Naive B cell (primary cell): ENCODE measurements around the gene THSD4. TPM values are rescaled to one million over a fixed set of nuclear protein-coding genes. Genes with fewer than 3 reads are reported as not detected.

Experiments used
- ATAC-seq, 2 donors: fragments of 150-1000 bp; cut with Tn5 transposase; 2 replicates each; pipeline ENCODE4 v1.10.0; 2021; ENCODE audit warnings: low read depth in 2 of 2, mild to moderate bottlenecking in 2 of 2, moderate library complexity in 2 of 2
- DNase-seq: peaks from one replicate; pipeline ENCODE4 v3.0.0; 2022
- H3K27ac Mint-ChIP-seq, 6 donors: one replicate each; pipeline ENCODE4 v1.8.0; 2020 to 2022; ENCODE audit warnings: mild to moderate bottlenecking in 6 of 6, mixed read lengths in 6 of 6, moderate library complexity in 5 of 6, inconsistent platforms in 2 of 6
- H3K27me3 Mint-ChIP-seq, 3 donors: one replicate each; pipeline ENCODE4 v1.8.0; 2021 to 2022; ENCODE audit warnings: mixed read lengths in 3 of 3, mild to moderate bottlenecking in 1 of 3
- H3K36me3 Mint-ChIP-seq, 2 donors: one replicate each; pipeline ENCODE4 v1.8.0; 2020 to 2022; ENCODE audit warnings: mixed read lengths in 2 of 2, inconsistent platforms in 1 of 2, mild to moderate bottlenecking in 1 of 2
- H3K4me1 Mint-ChIP-seq, 3 donors: one replicate each; pipeline ENCODE4 v1.8.0; 2020 to 2022; ENCODE audit warnings: mixed read lengths in 3 of 3, inconsistent platforms in 1 of 3, mild to moderate bottlenecking in 1 of 3, moderate library complexity in 1 of 3
- H3K4me3 Mint-ChIP-seq, 8 donors: one replicate each; pipeline ENCODE4 v1.8.0; 2020 to 2022; ENCODE audit warnings: mild to moderate bottlenecking in 8 of 8, mixed read lengths in 8 of 8, moderate library complexity in 8 of 8, inconsistent platforms in 2 of 8
- H3K9me3 Mint-ChIP-seq, 7 donors: one replicate each; pipeline ENCODE4 v1.8.0; 2020 to 2022; ENCODE audit warnings: mixed read lengths in 7 of 7, mild to moderate bottlenecking in 5 of 7, inconsistent platforms in 2 of 7, moderate library complexity in 1 of 7
- polyA plus RNA-seq, 6 donors: library from polyadenylated mRNA; unstranded; fragments of 300-500 nt; fragmentation: Illumina TruSeq; gene quantifications; one replicate each; pipeline ENCODE4 v1.2.3, GENCODE V29; 2021; ENCODE audit warnings: low read depth in 6 of 6

THSD4 gene
- polyA plus RNA-seq, 6 donors from 2014 or later: not detected

- H3K27me3 Mint-ChIP-seq: peaks cover 12 to 32% (median 14%) of the 10 kb centered on the region in 3 donors
- DNase-seq: no peak
- peak overlapping the region in 1 of 6 donors; percentile 77 for H3K27ac Mint-ChIP-seq
- no peak overlapping the region for H3K4me3 Mint-ChIP-seq
- no peak for ATAC-seq
- no peaks in the 10 kb centered on the region for H3K36me3 Mint-ChIP-seq
- H3K9me3 Mint-ChIP-seq: no peaks in the 10 kb centered on the region
- peaks cover 0 to 9% (median 0%) of the 10 kb centered on the region in 3 donors for H3K4me1 Mint-ChIP-seq
These were observed 664.0 kb downstream of the THSD4 start for GRCh38 chr15:71779073-71779797.

DNA sequence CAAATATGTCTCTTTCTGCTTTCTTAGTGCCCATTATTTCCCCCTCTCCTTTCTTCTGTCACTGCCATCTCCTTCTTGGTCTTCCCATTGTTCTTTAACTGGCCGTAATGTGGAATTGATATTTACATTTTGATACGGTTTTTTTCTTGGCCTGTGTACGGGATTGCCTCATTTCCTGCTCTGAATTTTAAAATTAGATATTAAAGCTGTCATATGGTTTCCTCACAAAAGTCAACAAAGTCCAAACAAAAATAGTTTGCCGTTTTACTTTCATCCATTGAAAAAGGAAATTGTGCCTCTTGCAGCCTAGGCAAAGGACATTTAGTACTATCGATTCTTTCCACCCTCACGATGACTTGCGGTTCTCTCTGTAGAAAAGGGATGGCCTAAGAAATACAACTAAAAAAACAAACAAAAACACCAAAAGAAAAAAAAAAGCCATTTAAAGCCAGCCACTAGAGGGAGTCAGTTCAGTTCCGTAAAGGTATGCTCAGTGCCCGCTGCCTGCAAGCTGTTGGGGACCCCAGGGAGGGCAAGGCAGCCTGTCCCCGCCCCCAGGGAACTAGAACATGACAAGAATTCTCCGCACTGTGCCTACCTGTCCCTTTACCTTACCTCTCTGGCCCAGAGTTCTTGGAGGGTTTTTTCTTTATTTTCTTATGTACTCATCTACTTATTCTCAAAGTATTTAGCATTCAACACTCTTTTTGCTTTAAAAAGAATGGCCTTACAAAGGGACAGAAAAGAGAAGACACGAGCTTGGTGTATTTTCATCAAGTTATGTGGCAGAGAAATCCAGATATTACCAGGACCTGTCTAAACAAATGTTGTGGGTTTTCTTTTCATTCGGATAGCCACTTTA, 665.1 kb downstream of the THSD4 start:
- ATAC-seq: peak; percentile 34 to 58
- H3K4me3 Mint-ChIP-seq: no peak overlapping the region
- no peak overlapping the region for H3K27ac Mint-ChIP-seq

DNA sequence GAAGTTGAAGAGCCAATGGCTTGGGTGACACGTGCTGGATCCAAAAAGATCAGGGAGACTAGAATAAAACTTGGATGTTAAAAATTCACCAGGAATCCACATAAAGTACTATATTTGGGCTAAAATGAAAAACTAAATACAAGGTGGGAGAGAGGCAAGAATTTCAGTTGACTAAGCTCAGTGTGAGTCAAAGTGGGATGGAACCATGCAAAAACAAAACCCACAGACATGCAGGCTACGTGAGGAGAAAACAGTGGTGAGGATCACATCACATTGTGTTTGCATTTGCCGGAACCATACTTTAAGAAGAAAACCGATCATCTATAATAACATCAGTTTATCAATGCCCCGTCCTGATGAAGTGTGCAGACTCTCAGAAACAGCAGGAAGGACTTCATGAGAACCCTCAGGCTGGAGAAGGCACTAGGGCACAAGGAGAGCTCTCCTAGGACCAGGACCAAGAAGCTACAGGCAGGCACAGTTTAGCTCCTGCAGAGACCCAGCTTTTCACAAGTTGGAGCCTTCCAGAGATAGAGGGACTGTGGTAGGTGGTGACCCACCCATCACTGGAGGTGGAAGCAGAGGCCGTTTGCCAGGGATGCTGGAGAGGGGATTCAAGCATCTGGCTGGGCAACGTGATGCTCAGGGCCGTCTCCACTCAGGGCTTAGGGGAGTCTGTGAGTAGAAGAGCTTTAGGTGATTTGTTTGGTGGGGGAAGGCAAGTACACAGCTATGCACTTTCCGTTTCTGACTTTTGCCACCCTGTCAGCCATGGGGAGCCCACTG, 666.1 kb downstream of the THSD4 start:
- Mint-ChIP-seq H3K4me3 (peak overlapping the region in 1 of 8 donors; percentile 72), H3K36me3 (no peaks in the 10 kb centered on the region)

More for the DNA sequence above, 665.1 kb downstream of the THSD4 start:
- no peaks in the 10 kb centered on the region for H3K9me3 Mint-ChIP-seq
- peaks cover 0 to 9% (median 0%) of the 10 kb centered on the region in 3 donors for H3K4me1 Mint-ChIP-seq
- peaks cover 22 to 43% (median 23%) of the 10 kb centered on the region in 3 donors for H3K27me3 Mint-ChIP-seq
- H3K36me3 Mint-ChIP-seq: no peaks in the 10 kb centered on the region
- DNase-seq: peak; percentile 16

GRCh38 chr15:71781965-71782265, 666.6 kb downstream of the THSD4 start:
- Mint-ChIP-seq H3K27me3 (peaks cover 25 to 44% (median 33%) of the 10 kb centered on the region in 3 donors), H3K27ac (no peak overlapping the region), H3K4me1 (peaks cover 0 to 9% (median 0%) of the 10 kb centered on the region in 3 donors), H3K36me3 (no peaks in the 10 kb centered on the region), H3K4me3 (no peak overlapping the region), H3K9me3 (no peaks in the 10 kb centered on the region)
- ATAC-seq: no peak
- no peak for DNase-seq

More for the DNA sequence above, 666.1 kb downstream of the THSD4 start:
- no peak overlapping the region for H3K27ac Mint-ChIP-seq
- H3K4me1 Mint-ChIP-seq: peaks cover 0 to 9% (median 0%) of the 10 kb centered on the region in 3 donors
- DNase-seq: no peak
- ATAC-seq: no peak
- H3K9me3 Mint-ChIP-seq: no peaks in the 10 kb centered on the region
- peaks cover 25 to 44% (median 33%) of the 10 kb centered on the region in 3 donors for H3K27me3 Mint-ChIP-seq

- Mint-ChIP-seq H3K27me3 (peaks cover 25 to 44% (median 33%) of the 10 kb centered on the region in 3 donors), H3K9me3 (no peaks in the 10 kb centered on the region), H3K27ac (no peak overlapping the region), H3K36me3 (no peaks in the 10 kb centered on the region), H3K4me3 (no peak overlapping the region), H3K4me1 (peaks cover 0 to 9% (median 0%) of the 10 kb centered on the region in 3 donors)
- no peak for ATAC-seq
- DNase-seq: no peak
These were observed 667.3 kb downstream of the THSD4 start for GRCh38 chr15:71782422-71783165.

DNA sequence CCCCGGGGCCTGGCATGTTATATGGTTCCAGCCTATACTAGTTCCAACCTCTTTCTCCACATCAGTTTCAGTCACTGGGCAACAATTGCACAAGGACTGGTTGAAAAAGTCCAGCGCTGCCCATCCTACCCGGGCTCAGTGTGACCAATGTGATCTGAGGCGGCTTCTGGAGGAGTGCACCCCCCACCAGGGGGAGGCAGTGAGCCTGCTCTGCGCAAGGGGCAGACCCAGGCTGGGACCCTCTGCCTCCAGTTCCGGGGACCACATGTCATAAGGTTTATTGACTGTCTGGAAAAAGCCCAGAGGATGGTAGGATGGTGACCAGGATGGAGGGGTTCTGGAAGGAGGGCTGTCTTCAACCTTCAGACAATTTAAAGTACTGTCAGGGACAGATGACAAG, 669.4 kb downstream of the THSD4 start:
- no peaks in the 10 kb centered on the region for H3K36me3 Mint-ChIP-seq
- H3K9me3 Mint-ChIP-seq: no peaks in the 10 kb centered on the region
- H3K4me1 Mint-ChIP-seq: peaks cover 0 to 9% (median 0%) of the 10 kb centered on the region in 3 donors
- no peak overlapping the region for H3K4me3 Mint-ChIP-seq
- DNase-seq (no peak), ATAC-seq (no peak)
- peaks cover 25 to 38% (median 34%) of the 10 kb centered on the region in 3 donors for H3K27me3 Mint-ChIP-seq
- H3K27ac Mint-ChIP-seq: no peak overlapping the region

DNA sequence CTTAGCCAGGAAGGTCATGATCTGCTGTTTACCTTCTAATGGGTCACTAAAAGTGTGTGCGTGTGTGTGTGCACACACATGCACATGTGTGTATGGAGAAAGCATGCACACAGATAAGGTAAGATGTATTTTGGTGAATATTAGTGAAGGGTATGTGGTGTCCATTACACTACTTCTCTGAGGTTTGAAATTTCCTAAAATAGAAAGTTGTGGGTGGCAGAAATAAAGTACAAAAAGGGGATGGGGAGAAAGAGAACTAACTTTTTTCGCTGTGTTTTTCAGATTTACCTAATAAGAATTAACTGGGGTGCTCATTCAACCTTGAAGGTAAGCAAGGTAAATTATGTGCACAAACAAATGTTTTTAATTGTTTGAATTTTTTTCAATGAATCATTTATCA, 670.7 kb downstream of the THSD4 start:
- Mint-ChIP-seq H3K4me1 (no peaks in the 10 kb centered on the region), H3K27ac (no peak overlapping the region), H3K9me3 (no peaks in the 10 kb centered on the region), H3K4me3 (no peak overlapping the region), H3K36me3 (no peaks in the 10 kb centered on the region), H3K27me3 (peaks cover 17 to 37% (median 28%) of the 10 kb centered on the region in 3 donors)
- ATAC-seq (no peak), DNase-seq (no peak)

DNA sequence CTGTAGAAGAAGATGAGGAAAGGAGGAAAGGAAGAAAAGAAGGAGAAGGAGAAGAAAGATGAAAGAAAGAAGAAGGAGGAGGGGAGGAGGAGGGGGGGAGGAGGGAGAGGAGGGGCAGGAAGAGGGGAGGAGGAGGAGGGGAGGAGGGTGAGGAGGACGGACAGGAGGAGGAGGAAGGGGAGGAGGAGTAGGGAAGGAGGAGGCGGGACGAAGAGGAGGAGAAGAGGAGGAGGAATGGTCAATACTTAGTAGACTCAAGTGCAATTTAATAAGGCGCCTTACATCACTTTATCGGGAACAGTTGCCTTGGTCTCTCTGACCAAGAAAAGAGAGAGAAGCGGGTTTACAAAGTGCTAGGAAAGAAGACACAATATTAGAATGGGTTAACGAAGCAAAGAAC, 671.4 kb downstream of the THSD4 start:
- ATAC-seq (no peak), DNase-seq (no peak)
- Mint-ChIP-seq H3K36me3 (no peaks in the 10 kb centered on the region), H3K27me3 (peaks cover 11 to 30% (median 21%) of the 10 kb centered on the region in 3 donors), H3K4me3 (peak overlapping the region in 1 of 8 donors; percentile 63), H3K9me3 (no peaks in the 10 kb centered on the region), H3K27ac (peak overlapping the region in 1 of 6 donors; percentile 66), H3K4me1 (no peaks in the 10 kb centered on the region)

DNA sequence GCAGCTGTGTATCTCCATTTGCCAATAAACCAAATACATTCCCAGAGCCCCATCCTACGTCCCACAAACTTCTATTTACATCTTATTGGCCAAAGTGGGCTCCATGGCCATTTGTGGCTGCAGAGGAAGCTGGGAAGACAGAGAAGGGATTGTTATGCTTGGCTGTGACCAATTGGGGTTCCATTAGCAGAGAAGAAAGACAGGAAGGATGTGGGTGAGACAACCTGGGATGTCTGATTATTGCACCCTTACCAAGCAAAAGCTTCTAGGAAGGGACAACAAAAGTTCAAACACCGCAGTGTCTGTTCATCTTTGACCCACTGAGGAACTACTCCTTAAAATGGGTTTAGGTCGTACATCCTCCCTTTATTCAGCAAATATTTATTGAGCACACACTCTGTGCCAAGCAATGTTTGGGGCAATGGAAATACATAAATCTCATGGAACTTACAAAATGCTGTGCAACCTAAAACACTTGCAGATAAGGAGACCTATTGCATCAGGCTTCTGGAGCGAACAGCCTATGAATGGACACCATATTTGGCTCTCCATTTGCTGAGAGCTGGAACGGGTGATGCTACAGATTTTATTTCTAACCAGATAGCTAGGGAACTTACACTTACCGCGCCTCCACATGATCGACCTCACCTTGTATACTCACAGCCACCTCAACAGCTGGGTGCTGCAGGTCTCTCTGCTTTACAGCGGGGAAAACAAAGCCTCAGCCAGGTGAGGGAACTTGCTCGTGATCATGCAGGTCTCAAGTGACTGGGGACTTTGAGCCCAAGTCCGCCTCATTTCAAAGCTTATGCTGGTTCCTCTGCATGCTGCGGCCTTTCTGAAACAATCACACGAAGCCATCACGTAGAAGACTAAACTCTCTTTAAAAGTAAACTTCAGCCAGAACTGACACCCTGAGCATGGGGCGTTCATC, 673.6 kb downstream of the THSD4 start:
- DNase-seq (no peak), ATAC-seq (no peak)
- Mint-ChIP-seq H3K27me3 (peaks cover 11 to 30% (median 13%) of the 10 kb centered on the region in 3 donors), H3K4me3 (no peak overlapping the region), H3K27ac (peak overlapping the region in 1 of 6 donors; percentile 13), H3K36me3 (no peaks in the 10 kb centered on the region), H3K4me1 (no peaks in the 10 kb centered on the region), H3K9me3 (peaks cover 0 to 2% (median 0%) of the 10 kb centered on the region in 7 donors)

- Mint-ChIP-seq H3K27ac (peak overlapping the region in 1 of 6 donors; percentile 13), H3K27me3 (peaks cover 8 to 26% (median 9%) of the 10 kb centered on the region in 3 donors), H3K36me3 (no peaks in the 10 kb centered on the region), H3K4me1 (no peaks in the 10 kb centered on the region), H3K4me3 (no peak overlapping the region), H3K9me3 (peaks cover 0 to 4% (median 0%) of the 10 kb centered on the region in 7 donors)
- no peak for DNase-seq
- ATAC-seq: no peak
These were observed 674.3 kb downstream of the THSD4 start for GRCh38 chr15:71789616-71790015.

- Mint-ChIP-seq H3K9me3 (peaks cover 0 to 4% (median 0%) of the 10 kb centered on the region in 7 donors), H3K27me3 (peaks cover 4 to 21% (median 4%) of the 10 kb centered on the region in 3 donors), H3K4me1 (no peaks in the 10 kb centered on the region), H3K36me3 (no peaks in the 10 kb centered on the region), H3K4me3 (no peak overlapping the region), H3K27ac (no peak overlapping the region)
- DNase-seq: no peak
- ATAC-seq: no peak
These were observed 674.8 kb downstream of the THSD4 start for GRCh38 chr15:71790081-71790480.

DNA sequence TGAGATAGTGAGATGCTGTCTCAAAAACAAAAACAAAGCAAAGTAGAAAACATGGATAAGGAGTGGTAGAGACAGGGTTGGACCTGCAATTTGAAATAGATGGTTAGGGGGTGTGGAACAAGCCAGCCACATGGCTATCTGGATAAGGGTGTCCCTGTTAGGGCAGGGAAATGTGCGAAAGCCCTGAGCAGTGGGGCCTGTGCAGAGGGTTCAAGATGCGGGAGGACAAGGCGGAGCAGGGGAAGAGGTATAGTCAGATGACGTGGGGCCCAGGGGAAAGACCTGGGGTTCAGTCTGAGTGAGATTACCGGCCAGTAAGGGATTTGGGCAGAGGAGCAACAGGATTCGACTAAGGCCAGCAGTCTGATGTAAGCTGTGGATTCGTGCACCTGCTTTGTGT, 676.7 kb downstream of the THSD4 start:
- ATAC-seq (no peak), DNase-seq (no peak)
- H3K4me1 Mint-ChIP-seq: no peaks in the 10 kb centered on the region
- no peak overlapping the region for H3K4me3 Mint-ChIP-seq
- peak overlapping the region in 1 of 6 donors; percentile 60 for H3K27ac Mint-ChIP-seq
- no peaks in the 10 kb centered on the region for H3K36me3 Mint-ChIP-seq
- H3K9me3 Mint-ChIP-seq: peaks cover 0 to 4% (median 0%) of the 10 kb centered on the region in 7 donors
- H3K27me3 Mint-ChIP-seq: peaks cover 0 to 9% (median 0%) of the 10 kb centered on the region in 3 donors
